CD4-positive, alpha-beta T cell (primary cell): ENCODE results near the gene ANKRD17. TPM values are rescaled to one million over a fixed set of nuclear protein-coding genes. Genes with fewer than 3 reads are reported as not detected.

Experiments
- ATAC-seq: fragments of 200-7000 bp; cut with Tn5 transposase; one replicate; pipeline ENCODE4 v1.10.0; 2022; ENCODE audit warnings: mild to moderate bottlenecking; ENCODE audit not compliant: poor library complexity
- CTCF ChIA-PET: fragments of 350-600 bp; sonication (Branson Sonifier 250); formaldehyde crosslinking; loops from one replicate; lab custom pipeline; 2021; ENCODE audit warnings: antibody characterized with exemption, inconsistent platforms; lab: Charles Lee
- POLR2A ChIA-PET: fragments of 350-600 bp; sonication (Branson Sonifier 250); formaldehyde crosslinking; loops from one replicate; lab custom pipeline; 2021; ENCODE audit warnings: antibody characterized with exemption, inconsistent platforms; lab: Charles Lee
- DNase-seq, 14 experiments: peaks; one replicate each; pipeline ENCODE4 v3.0.0-alpha.2; 2013 to 2020; ENCODE audit warnings: mixed read lengths in 2 of 14
- H3K27ac ChIP-seq, 2 donors: one replicate each; pipeline versions ENCODE4 v1.5.1 to v1.7.0; 2013; ENCODE audit warnings: low read length in 2 of 2, low read depth in 1 of 2, mild to moderate bottlenecking in 1 of 2
- H3K27me3 ChIP-seq, 2 experiments: 1 replicate in 1 of 2; 2 replicates in 1 of 2; pipeline versions ENCODE4 v1.6.1 to v1.7.0; 2013; ENCODE audit warnings: low read length in 2 of 2, control low read depth in 1 of 2, mild to moderate bottlenecking in 1 of 2, moderate library complexity in 1 of 2; ENCODE audit not compliant: insufficient read depth in 2 of 2, control insufficient read depth in 1 of 2
- H3K36me3 ChIP-seq: one replicate; pipeline ENCODE4 v1.6.1; 2013; ENCODE audit warnings: low read length, control low read depth; ENCODE audit not compliant: insufficient read depth
- H3K4me1 ChIP-seq: one replicate; pipeline ENCODE4 v1.6.1; 2013; ENCODE audit warnings: low read length, control low read depth; ENCODE audit not compliant: insufficient read depth
- H3K4me3 ChIP-seq: one replicate; pipeline ENCODE4 v1.5.1; 2013; ENCODE audit warnings: mild to moderate bottlenecking, low read length, moderate library complexity
- H3K9me3 ChIP-seq, 2 experiments: 1 replicate in 1 of 2; 2 replicates in 1 of 2; pipeline versions ENCODE4 v1.6.1 to v1.7.0; 2013; ENCODE audit warnings: low read length in 2 of 2, mild to moderate bottlenecking in 2 of 2, control low read depth in 1 of 2, moderate library complexity in 1 of 2; ENCODE audit not compliant: control insufficient read depth in 1 of 2, insufficient read depth in 1 of 2
- H3K27ac Mint-ChIP-seq: one replicate; pipeline ENCODE4 v1.8.0; 2020; ENCODE audit warnings: mixed read lengths
- H3K27me3 Mint-ChIP-seq: one replicate; pipeline ENCODE4 v1.8.0; 2021; ENCODE audit warnings: mixed read lengths
- H3K36me3 Mint-ChIP-seq: one replicate; pipeline ENCODE4 v1.8.0; 2021; ENCODE audit warnings: low read depth, mixed read lengths
- H3K4me1 Mint-ChIP-seq: one replicate; pipeline ENCODE4 v1.8.0; 2021; ENCODE audit warnings: low read depth, mixed read lengths
- H3K4me3 Mint-ChIP-seq: one replicate; pipeline ENCODE4 v1.8.0; 2020; ENCODE audit warnings: mild to moderate bottlenecking, mixed read lengths
- H3K9me3 Mint-ChIP-seq: one replicate; pipeline ENCODE4 v1.8.0; 2020; ENCODE audit warnings: mixed read lengths
- intact Hi-C, 2 experiments: fragments of 100-400 bp; cut with DNase I in 1 of 2; cut with micrococcal nuclease in 1 of 2; formaldehyde crosslinking; loops; one replicate each; pipeline versions ENCODE4 v1.15.1 to v1.9.0; 2023 to 2025; cut with DNase I, micrococcal nuclease
- total RNA-seq, 174 experiments: library from RNA in 2 of 174; stranded (reverse) in 2 of 174; gene quantifications; one replicate each; pipeline ENCODE4 v1.2.3 and lab custom pipeline; 2021 to 2026
- TF ChIP-seq, protein P1 (sequence below): fragments of 200-600 bp; IDR thresholded peaks from one replicate; pipeline ENCODE4 v1.8.0; 2022; ENCODE audit warnings: antibody characterized with exemption, mild to moderate bottlenecking

ANKRD17 gene
- total RNA-seq, 2 experiments from 2014 or later: 31.9 to 34.1 TPM

DNA sequence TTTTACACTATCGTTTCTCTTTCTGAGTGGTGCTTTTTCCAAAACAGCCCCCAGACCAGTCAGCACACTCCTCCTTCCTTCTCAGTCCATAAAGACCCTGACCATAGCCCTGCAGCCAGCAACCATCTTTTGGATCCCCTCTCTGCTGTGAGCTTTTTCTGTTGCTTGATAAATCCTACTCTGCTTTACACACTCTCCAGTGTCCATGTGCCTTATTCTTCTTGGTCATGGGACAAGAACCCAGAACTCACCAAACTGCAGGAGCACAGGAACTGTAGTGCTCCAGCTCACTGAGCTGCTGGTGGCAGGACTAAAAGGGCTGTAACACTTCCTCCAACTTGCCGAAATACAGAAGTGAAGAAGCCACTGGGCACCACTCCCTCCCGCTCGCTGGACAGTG is 221.5 kb downstream of the ANKRD17 start:
- intact Hi-C loops: no loop called here

DNA sequence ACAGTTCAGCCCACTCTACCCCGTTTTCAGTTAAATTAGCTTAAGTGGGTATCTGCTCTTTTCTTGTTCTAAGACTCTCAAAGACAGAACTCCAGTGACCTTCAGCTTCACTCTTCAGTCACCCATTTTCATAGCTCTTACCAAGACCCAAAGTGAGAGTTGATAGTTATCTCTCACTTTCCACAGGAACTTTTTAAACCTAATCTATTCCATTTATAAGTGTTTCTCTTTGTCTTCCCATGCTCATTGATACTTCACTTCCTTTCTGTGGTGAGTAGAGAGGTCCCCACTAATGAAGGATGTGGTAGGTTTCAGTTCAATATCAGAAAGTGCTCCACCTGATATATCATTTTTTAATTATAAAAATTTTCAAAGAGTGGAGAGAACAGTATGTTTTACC is 222.5 kb downstream of the ANKRD17 start:
- POLR2A ChIA-PET: no interaction called here
- intact Hi-C loops: no loop called here
- CTCF ChIA-PET: no interaction called here
- no peak overlapping the region for H3K27ac Mint-ChIP-seq
- no peak overlapping the region for H3K4me3 ChIP-seq
- peaks cover 2% of the 10 kb centered on the region for H3K9me3 Mint-ChIP-seq
- ATAC-seq (no peak), DNase-seq (no peak)
- H3K36me3 ChIP-seq: no peaks in the 10 kb centered on the region
- no peak overlapping the region for H3K27ac ChIP-seq
- no peaks in the 10 kb centered on the region for H3K4me1 Mint-ChIP-seq
- no peaks in the 10 kb centered on the region for H3K9me3 ChIP-seq
- no peaks in the 10 kb centered on the region for H3K4me1 ChIP-seq
- TF ChIP-seq, protein P1, sequence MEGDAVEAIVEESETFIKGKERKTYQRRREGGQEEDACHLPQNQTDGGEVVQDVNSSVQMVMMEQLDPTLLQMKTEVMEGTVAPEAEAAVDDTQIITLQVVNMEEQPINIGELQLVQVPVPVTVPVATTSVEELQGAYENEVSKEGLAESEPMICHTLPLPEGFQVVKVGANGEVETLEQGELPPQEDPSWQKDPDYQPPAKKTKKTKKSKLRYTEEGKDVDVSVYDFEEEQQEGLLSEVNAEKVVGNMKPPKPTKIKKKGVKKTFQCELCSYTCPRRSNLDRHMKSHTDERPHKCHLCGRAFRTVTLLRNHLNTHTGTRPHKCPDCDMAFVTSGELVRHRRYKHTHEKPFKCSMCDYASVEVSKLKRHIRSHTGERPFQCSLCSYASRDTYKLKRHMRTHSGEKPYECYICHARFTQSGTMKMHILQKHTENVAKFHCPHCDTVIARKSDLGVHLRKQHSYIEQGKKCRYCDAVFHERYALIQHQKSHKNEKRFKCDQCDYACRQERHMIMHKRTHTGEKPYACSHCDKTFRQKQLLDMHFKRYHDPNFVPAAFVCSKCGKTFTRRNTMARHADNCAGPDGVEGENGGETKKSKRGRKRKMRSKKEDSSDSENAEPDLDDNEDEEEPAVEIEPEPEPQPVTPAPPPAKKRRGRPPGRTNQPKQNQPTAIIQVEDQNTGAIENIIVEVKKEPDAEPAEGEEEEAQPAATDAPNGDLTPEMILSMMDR: no peak
- no peaks in the 10 kb centered on the region for H3K27me3 ChIP-seq
- H3K27me3 Mint-ChIP-seq: no peaks in the 10 kb centered on the region
- no peaks in the 10 kb centered on the region for H3K36me3 Mint-ChIP-seq
- H3K4me3 Mint-ChIP-seq: no peak overlapping the region

More for the DNA sequence above, 221.5 kb downstream of the ANKRD17 start:
- CTCF ChIA-PET: no interaction called here
- Histone ChIP-seq H3K4me1 (no peaks in the 10 kb centered on the region), H3K36me3 (no peaks in the 10 kb centered on the region), H3K27ac (no peak overlapping the region), H3K4me3 (no peak overlapping the region), H3K9me3 (no peaks in the 10 kb centered on the region), H3K27me3 (no peaks in the 10 kb centered on the region)
- Mint-ChIP-seq H3K27ac (no peak overlapping the region), H3K4me1 (no peaks in the 10 kb centered on the region), H3K4me3 (no peak overlapping the region), H3K36me3 (no peaks in the 10 kb centered on the region), H3K9me3 (peaks cover 2% of the 10 kb centered on the region), H3K27me3 (no peaks in the 10 kb centered on the region)
- ATAC-seq (no peak), DNase-seq (no peak)
- POLR2A ChIA-PET: no interaction called here
- TF ChIP-seq, protein P1: no peak

DNA sequence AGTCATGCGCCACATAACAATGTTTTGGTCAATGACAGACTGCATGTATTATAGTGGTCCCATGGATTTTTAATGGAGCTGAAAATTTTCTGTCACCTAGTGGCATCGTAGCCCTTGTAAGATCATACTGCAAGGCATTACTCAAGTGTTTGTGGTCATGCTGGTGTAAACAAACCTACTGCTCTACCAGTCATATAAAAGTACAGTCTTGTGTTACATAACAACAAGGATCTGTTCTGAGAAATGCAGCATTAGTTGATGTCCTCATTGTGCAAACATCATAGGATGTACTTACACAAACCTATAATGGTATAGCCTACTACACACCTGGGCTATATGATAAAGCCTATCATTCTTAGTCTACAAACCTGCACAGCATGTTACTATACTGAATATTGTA is 223.7 kb downstream of the ANKRD17 start:
- Mint-ChIP-seq H3K9me3 (peaks cover 2% of the 10 kb centered on the region), H3K4me3 (no peak overlapping the region), H3K4me1 (no peaks in the 10 kb centered on the region), H3K27ac (no peak overlapping the region), H3K27me3 (no peaks in the 10 kb centered on the region), H3K36me3 (no peaks in the 10 kb centered on the region)
- DNase-seq (no peak), ATAC-seq (no peak)
- Histone ChIP-seq H3K36me3 (no peaks in the 10 kb centered on the region), H3K27me3 (no peaks in the 10 kb centered on the region), H3K9me3 (no peaks in the 10 kb centered on the region), H3K27ac (no peak overlapping the region), H3K4me3 (no peak overlapping the region), H3K4me1 (no peaks in the 10 kb centered on the region)
- intact Hi-C loops: no loop called here
- POLR2A ChIA-PET: no interaction called here
- TF ChIP-seq, protein P1: no peak
- CTCF ChIA-PET: no interaction called here
